Erythroblast (primary cell): ENCODE measurements around the gene ZDHHC11.
"Not testable (repeated sequence)": the region's sequence is repeated elsewhere in the genome, so short reads cannot be mapped to it uniquely, and the experiment has no call there.

Source experiments
- GATA1 ChIP-seq: IDR thresholded peaks from 2 replicates; pipeline ENCODE4 v1.6.1; 2011; ENCODE audit warnings: low read depth, mild to moderate bottlenecking, control low read depth, low read length, moderate library complexity
- POLR2A ChIP-seq: IDR thresholded peaks from 2 replicates; pipeline ENCODE4 v1.6.1; 2011; ENCODE audit warnings: mild to moderate bottlenecking, low read length

DNA sequence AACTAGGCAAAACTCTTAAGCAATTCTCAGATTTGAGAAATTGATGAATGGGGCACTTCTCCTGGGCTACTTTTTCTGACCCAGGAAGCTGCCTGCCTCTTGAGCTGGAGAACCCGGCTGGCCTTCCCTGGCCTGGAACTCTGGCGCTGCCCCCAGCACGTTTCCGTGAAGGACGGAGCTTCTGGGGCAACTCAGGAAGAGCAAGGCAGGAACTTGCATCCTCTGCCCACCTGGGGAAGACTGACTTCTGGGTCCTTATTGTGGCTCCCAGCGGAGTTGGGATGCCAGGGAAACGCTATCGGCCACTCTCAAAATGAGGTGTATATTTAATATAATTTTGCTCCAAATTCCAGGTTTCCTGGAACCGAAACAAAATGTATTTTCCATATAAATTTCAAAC lies 39.4 kb downstream of the ZDHHC11 start:
- not testable (repeated sequence) for TF ChIP-seq POLR2A, GATA1
